ENCODE measurements around the gene PDSS2.
"Not testable (repeated sequence)": the region's sequence is repeated elsewhere in the genome, so short reads cannot be mapped to it uniquely, and the experiment has no call there.

The PDSS2 gene

DNA sequence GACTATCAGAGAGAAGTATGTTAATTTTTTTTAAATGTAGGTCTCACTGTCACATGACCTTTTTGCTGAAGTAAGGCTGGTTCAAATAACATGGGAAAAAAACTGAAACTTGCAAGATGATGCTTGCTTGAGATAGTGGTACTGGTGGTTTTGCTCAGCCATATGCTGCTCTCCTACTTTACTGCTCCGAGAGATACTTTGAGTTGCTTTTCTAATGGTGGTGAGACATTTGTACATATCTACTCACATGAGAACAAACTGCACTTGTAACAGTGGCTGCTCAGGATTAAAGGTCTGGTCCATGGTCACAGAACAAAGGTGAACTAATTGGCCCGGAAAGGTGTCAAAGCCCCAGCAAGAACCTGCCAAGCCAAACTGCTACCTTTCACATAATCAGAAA, 237.8 kb downstream of the PDSS2 start:
- DNase-seq (ENCODE audit: low read depth in 2 of 2, low spot score in 1 of 2): no peak

DNA sequence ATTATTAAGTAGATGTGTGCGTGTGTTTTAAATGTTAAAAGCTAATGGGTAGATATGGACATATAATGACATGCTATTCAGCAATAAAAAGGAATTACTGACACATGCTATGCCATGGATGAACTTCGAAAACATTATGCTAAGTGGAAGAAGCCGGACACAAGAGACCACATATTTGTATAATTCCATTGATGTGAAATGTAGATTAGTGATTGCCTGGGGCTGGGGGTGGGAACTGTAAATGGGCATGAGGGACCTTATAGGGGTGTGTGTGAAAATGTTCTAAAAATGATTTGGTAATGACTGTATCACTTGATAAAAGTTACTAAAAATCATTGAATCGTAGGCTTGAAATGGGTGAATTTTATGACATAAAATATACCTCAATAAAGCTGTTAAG, 239.5 kb downstream of the PDSS2 start:
- DNase-seq (ENCODE audit: low read depth in 2 of 2, low spot score in 1 of 2): no peak

DNA sequence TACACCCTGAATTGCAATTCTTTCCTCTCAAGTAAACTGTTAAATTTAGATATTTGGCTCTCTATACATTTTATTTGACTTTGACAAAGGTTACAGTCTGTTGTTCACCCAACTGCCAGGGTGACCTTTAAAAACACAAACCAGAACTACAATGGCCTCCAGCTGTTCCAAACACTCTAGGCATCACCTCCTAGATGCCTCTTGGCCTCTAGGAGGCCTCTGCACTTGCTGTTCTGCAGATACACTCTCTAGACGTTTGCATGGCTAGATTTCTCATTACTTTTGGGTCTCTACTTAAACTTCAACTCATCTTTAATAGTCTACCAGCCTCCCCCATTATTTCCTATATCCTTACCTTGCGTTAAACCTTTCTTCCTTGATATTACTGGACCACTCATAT, 241.2 kb downstream of the PDSS2 start:
- DNase-seq (ENCODE audit: low read depth in 2 of 2, low spot score in 1 of 2): no peak

DNA sequence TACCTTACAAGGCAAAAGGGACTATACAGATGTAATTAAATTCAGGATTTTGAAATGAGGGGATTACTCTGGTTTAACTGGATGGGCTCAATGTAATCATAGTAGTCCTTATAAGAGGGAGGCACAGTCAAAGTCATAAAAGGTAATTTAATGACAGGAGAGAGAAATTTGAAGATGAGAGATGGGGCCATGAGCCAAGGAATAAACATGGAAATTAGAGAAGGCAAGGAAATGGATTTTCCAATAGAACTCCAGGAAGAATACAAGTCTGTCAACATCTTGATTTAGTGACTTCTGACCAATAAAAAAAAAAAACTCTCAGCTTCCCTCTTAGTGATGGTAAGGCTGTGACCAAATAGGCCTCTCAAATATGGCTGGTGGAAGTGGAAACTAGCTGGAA, 242.1 kb downstream of the PDSS2 start:
- no peak for DNase-seq (ENCODE audit: low read depth in 2 of 2, low spot score in 1 of 2)

DNA sequence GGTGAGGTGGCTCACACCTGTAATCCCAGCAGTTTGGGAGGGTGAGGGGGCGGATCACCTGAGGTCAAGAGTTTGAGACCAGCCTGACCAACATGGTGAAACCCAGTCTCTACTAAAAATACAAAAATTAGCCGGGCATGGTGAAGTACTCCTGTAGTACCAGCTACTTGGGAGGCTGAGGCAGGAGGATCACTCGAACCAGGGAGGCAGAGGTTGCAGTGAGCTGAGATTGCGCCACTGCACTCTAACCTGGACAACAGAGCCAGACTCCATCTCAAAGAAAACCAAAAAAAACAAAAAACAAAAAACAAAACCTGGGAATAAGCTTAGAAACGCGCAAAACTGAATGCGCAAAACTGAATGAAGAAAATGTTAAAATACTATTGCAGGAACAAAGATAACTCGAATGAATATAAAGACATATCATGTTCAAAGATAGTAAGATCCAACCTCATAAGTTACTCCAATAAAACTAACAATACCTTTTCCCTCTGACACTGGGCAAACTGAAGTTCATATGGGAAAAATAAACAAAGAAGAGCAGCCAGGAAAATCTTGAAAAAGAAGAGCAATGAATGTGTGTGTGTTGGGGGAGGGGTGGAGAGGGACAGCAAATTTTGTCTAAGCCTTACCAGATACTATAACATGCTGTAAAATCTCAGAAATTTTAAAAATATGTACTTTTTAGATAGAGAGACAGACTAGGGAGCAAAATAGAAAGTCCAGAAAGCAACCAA, 243.0 kb downstream of the PDSS2 start:
- no peak for DNase-seq (ENCODE audit: low read depth in 2 of 2, low spot score in 1 of 2)

DNA sequence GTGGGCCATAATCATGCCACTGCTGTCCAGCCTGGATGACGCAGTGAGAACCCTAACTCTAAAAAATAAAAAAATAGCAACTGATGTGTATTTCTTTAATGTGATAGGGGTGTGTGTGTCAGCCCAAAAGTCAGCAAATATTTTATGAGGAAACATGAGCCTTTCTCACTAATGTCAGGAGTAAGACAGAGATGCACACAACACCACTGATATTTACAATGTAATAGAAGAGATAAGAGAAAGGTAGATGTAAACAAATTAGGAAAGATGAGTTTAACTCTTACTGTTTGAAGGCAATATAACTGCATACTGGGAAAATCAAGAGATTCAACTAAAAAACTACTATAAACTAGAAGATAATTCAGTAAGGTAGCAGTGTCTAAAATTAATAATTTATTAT, 244.0 kb downstream of the PDSS2 start:
- DNase-seq (ENCODE audit: low read depth in 2 of 2, low spot score in 1 of 2): no peak

GRCh38 chr6:107214655-107215054, 244.7 kb downstream of the PDSS2 start:
- no peak for DNase-seq (ENCODE audit: low read depth in 2 of 2, low spot score in 1 of 2)

DNA sequence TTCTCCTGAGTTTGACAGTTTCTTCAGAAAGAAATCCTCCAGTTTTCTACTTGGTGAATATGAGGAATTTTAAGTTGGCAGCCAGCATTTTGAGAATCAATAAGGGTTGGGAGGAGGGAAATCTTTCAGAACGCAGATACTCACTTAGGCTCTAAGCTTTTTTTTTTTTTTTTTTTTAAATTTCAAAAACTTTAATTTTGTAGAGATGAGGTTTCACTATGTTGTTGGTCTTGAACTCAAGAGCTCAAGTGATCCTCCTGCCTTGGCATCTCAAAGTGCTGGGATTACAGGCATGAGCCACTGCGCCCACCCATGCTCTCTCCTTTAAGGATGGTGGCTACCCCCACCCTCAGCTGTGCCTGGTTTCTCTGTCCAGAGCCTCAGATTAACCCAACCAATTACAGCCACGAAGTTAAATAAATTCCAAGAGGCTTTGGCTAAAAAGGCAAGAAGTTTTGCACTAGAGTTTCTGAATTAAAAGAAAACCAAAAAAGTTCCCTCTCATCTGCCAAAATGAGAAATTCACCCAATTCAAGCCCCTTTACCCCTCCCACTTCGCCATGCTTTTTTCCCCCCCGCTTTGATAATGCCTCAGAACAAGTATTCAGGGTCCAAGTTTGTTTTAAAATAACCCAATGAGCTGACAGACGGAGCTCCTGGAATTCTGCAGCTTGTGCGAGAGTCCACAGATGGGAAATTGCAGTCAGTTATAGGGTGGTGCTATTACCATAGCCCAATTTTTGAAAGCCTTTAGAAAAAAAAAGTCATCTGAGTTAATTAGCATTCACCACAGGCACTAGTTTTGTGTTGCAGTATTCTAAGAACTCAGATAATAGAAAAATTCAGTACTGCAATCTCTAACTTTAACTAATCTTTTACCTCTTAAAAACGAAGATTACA, 249.7 kb downstream of the PDSS2 start:
- no peak for DNase-seq (ENCODE audit: low read depth in 2 of 2, low spot score in 1 of 2)

GRCh38 chr6:107207251-107207873, 252.0 kb downstream of the PDSS2 start:
- DNase-seq (ENCODE audit: low read depth in 2 of 2, low spot score in 1 of 2): no peak

- DNase-seq (ENCODE audit: low read depth in 2 of 2, low spot score in 1 of 2): no peak
Observed at GRCh38 chr6:107205058-107205998, 254.0 kb downstream of the PDSS2 start.

DNA sequence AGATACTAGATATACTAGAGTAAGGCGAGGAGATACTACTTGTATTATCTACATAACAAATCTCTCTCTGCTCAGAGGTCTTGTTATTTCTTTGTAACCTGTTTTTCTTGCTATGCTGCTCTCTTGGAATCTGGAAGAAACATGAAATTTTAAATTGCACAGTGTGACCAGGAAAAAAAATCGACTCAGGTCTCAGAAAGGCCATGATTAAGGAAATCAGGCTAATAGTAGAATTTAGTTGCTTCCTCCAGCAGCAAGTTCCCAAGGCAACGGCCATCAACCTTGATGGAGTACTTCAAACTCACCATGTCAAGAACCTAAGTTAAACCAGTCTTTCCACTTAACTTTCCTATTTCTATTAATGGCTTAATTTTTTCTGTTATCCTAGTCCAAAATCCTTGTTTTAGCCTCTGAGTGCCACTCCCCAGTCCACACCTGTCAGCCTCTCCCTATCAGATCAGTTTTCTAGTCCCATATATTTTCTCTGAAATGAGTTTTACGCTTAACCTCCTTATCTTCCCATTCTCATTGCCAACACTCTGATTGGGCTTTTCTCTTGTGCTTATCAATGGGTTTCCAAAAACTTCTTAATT, 256.4 kb downstream of the PDSS2 start:
- no peak for DNase-seq (ENCODE audit: low read depth in 2 of 2, low spot score in 1 of 2)

DNA sequence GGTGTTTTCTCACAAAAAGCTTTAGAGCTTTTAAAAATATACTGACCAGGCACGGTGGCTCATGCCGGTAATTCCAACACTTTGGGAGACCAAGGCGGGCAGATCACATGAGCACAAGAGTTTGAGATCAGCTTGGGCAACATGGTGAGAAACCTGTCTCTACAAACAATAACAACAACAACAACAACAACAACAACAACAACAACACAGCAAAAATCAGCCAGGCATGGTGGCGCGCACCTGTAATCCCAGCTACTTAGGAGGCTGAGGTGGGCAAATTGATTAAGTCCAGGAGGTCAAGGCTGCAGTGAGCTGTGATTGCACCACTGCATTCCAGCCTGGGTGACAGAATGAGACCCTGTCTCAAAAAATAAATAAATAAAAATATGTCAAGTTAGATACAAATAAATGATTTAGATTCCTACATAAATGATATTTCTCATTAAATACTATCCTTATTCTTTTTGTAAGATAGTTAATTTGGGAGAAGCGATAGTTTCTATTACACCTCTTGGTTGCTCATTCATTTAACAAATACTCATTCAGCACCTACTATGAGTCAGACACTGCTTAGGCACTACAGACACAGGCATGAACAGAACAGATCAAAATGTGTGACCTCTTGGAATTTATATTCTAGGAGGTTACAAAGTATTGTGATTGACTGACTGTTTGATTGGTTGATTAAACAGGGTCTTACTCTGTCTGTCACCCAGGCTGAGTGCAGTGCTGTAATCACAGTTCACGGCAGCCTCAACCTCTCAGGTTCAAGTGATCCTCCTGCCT, 260.5 kb downstream of the PDSS2 start:
- no peak for DNase-seq (ENCODE audit: low read depth in 2 of 2, low spot score in 1 of 2)

GRCh38 chr6:107196152-107196551, 263.2 kb downstream of the PDSS2 start:
- DNase-seq (ENCODE audit: low read depth in 2 of 2, low spot score in 1 of 2): no peak

GRCh38 chr6:107194723-107195122, 264.6 kb downstream of the PDSS2 start:
- not testable (repeated sequence) for DNase-seq (ENCODE audit: low read depth in 2 of 2, low spot score in 1 of 2)

DNA sequence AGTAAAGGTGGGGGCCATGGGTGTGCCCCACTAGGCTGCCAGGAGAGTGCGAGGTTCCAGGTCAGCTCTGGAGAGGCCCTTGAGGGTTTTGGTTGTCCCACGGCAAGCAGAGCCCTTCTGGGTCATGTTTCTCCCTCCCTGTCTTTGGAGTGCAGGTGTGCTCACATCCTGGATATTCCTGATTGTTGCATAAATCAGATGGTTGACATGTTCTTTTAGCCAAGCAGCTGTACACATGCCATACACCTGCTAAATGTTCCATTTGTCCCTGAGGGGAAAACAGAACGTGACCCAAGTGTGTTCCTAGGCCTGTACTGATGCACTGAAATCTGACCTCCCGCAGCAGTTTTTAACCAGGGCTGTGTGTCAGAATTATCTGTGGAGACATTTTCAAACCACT, 266.5 kb downstream of the PDSS2 start:
- no peak for DNase-seq (ENCODE audit: low read depth in 2 of 2, low spot score in 1 of 2)

DNA sequence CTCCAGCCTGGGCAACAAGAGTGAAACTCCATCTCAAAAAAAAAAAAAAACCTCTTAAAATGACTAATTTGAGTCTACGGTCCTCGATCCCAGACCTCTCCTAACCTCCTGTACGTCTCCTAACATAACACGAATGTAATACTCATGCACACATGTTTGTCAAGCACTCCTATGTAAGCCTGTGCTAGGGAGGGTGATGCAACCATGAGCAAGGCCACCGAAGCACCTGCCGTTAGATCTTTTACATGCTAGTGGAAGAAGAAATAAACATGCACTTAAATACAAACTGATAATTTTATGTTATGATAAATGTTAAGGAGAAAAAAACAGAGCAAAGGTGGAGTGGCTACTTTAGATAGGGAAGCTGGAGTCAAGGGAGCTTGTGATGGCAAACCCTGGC, 271.7 kb downstream of the PDSS2 start:
- no peak for DNase-seq (ENCODE audit: low read depth in 2 of 2, low spot score in 1 of 2)

- DNase-seq (ENCODE audit: low read depth in 2 of 2, low spot score in 1 of 2): no peak
Observed at GRCh38 chr6:107186047-107186446, 273.3 kb downstream of the PDSS2 start.

DNA sequence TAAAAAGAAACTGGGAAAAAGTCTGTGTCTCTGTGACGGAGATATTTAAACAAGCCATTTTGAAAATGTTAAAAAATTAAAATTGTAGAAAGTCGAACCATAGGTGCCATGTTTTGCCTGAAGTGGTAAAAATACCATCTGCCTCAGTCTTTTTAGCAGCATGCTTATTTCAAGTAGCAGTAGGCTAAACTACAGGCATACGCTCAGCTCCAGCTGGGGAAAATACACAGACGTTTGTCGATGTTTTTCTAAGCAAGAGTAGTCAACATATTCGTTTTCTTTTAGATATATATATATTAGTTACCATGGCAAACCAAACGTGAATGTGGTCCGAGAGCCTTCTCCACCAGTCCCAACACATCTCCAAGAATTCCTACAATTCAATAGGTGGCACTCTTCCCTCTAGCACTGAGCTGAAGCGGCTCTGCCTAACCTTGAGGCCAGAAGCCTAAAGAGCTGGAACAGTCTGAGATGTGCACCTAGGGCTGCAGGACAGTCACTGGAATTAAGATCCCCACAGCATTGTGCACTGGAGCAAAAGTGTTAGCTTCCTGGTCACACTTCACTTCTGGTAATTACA, 273.9 kb downstream of the PDSS2 start:
- DNase-seq (ENCODE audit: low read depth in 2 of 2, low spot score in 1 of 2): no peak

GRCh38 chr6:107184435-107184834, 274.9 kb downstream of the PDSS2 start:
- DNase-seq (ENCODE audit: low read depth in 2 of 2, low spot score in 1 of 2): no peak
